ENCODE results near the gene PPP2R5A. TPM values are rescaled to one million over a fixed set of nuclear protein-coding genes. Genes with fewer than 3 reads are reported as not detected.
"Not testable (repeated sequence)": the region's sequence is repeated elsewhere in the genome, so short reads cannot be mapped to it uniquely, and the experiment has no call there.

PPP2R5A gene
- total RNA-seq, 3 donors from 2014 or later = 48.5 to 85.5 (median 57.4) TPM

DNA sequence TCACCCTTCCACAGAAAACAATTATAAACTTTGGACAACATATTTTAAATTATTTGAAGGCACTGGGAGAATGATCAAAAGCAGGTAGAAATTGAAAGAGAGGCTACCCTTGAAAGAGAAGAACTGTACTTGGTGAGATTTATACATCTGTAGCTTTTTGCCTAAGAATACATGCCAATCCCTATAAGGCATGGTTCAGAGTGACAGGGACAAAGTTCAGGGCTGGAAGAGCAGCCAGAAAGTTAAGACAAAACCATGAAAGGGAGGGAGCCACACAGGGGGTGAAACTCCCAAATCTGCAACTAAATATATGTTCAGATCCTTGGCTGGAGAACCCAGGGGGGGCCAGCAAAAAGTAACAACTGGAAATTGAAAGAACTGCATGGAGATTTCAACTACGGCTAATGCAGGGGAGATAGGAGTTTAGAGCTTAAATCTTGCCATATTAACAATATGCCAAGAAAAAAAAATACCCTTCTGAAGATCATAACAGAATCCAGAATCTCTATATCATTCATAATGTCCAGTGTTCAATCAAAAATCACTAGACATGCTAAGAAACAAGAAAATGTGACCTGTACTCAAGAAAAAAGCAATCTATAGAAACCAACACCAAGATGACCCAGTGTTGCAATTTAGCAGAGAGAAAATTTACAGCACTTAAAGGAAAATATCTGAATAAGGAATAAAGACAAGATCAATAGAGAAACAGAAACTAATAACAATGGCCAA lies 103.9 kb downstream of the PPP2R5A start:
- no peaks in the 10 kb centered on the region for H3K4me1 ChIP-seq
- intact Hi-C loops (cut with DNase I; ENCODE audit: low total_unique reads) = no loop called here

DNA sequence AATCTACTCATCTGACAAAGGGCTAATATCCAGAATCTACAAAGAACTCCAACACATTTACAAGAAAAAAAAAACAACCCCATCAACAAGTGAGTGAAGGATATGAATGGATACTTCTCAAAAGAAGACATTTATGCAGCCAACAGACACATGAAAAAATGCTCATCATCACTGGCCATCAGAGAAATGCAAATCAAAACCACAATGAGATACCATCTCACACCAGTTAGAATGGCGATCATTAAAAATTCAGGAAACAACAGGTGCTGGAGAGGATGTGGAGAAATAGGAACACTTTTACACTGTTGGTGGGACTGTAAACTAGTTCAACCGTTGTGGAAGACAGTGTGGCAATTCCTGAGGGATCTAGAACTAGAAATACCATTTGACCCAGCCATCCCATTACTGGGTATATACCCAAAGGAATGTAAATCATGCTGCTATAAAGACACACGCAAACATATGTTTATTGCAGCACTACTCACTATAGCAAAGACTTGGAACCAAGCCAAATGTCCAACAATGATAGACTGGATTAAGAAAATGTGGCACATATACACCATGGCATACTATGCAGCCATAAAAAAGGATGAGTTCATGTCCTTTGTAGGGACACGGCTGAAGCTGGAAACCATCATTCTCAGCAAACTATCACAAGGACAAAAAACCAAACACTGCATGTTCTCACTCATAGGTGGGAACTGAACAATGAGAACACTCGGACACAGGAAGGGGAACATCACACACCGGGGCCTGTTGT lies 110.6 kb downstream of the PPP2R5A start:
- H3K36me3 ChIP-seq; intact Hi-C loops (cut with DNase I; ENCODE audit: low total_unique reads); DNase-seq (ENCODE audit: low spot score in 2 of 2); H3K27me3 ChIP-seq; H3K27ac ChIP-seq; H3K4me1 ChIP-seq; H3K4me3 ChIP-seq: not testable (repeated sequence)
- H3K9me3 ChIP-seq = peaks cover 12 to 17% of the 10 kb centered on the region in 2 donors

More for the DNA sequence above, 103.9 kb downstream of the PPP2R5A start:
- Histone ChIP-seq H3K27ac (no peak overlapping the region), H3K36me3 (no peaks in the 10 kb centered on the region), H3K9me3 (peaks cover 0 to 4% of the 10 kb centered on the region in 2 donors), H3K27me3 (no peaks in the 10 kb centered on the region), H3K4me3 (no peak overlapping the region)
- no peak for DNase-seq (ENCODE audit: low spot score in 2 of 2)
- TF ChIP-seq POLR2AphosphoS5 (IDR thresholded peaks at IDR 0.05) (no peak), CTCF (IDR thresholded peaks at IDR 0.05) (no peak), POLR2A (IDR thresholded peaks at IDR 0.05) (no peak)

GRCh38 chr1:212396638-212397037 lies 111.4 kb downstream of the PPP2R5A start:
- Histone ChIP-seq H3K27ac (no peak overlapping the region), H3K36me3 (no peaks in the 10 kb centered on the region), H3K4me3 (no peak overlapping the region), H3K4me1 (no peaks in the 10 kb centered on the region), H3K9me3 (peaks cover 12 to 16% of the 10 kb centered on the region in 2 donors), H3K27me3 (no peaks in the 10 kb centered on the region)
- TF ChIP-seq POLR2A (IDR thresholded peaks at IDR 0.05) (no peak), CTCF (IDR thresholded peaks at IDR 0.05) (no peak), POLR2AphosphoS5 (IDR thresholded peaks at IDR 0.05) (no peak)
- intact Hi-C loops (cut with DNase I; ENCODE audit: low total_unique reads) = no loop called here
- DNase-seq (ENCODE audit: low spot score in 2 of 2) = no peak

DNA sequence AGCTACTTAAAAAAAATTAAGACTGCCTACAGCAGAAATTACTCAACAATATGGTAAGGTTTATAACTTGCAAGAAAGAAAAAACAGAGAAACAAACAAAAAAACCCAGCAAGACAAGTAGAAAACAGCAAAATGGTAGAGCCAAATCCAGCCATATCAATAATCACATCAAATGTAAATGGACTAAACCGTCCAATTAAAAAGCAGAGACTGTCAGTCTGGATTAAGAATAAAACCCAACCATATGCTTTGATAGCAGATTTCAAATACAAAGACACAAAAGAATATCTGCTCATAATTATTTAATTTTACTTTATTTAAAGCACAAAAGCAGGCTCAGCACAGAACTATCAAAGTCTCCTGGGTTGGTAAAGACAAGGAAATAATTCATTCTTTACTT lies 112.0 kb downstream of the PPP2R5A start:
- H3K36me3 ChIP-seq = no peaks in the 10 kb centered on the region
- H3K27me3 ChIP-seq = no peaks in the 10 kb centered on the region
- no peak for DNase-seq (ENCODE audit: low spot score in 2 of 2)
- peaks cover 12 to 16% of the 10 kb centered on the region in 2 donors for H3K9me3 ChIP-seq
- no peak overlapping the region for H3K4me3 ChIP-seq
- no peak overlapping the region for H3K27ac ChIP-seq
- no peaks in the 10 kb centered on the region for H3K4me1 ChIP-seq
- intact Hi-C loops (cut with DNase I; ENCODE audit: low total_unique reads) = no loop called here
- TF ChIP-seq POLR2AphosphoS5 (IDR thresholded peaks at IDR 0.05) (no peak), POLR2A (IDR thresholded peaks at IDR 0.05) (no peak), CTCF (IDR thresholded peaks at IDR 0.05) (no peak)

DNA sequence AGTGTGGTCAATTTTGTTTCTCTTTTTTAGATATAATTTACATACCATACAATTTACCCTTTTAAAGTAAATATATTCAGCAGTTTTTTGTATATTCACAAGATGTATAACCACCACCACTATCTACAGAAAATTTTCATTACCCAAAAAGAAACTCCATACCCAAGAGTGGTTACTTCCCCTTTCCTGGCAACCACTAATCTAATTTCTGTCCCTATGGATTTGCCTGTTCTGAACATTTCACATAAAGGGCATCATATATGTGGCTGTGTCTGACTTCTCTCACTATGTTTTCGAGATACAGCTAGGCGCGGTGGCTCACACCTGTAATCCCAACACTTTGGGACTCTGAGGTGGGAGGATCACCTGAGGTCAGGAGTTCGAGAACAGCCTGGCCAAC lies 115.8 kb downstream of the PPP2R5A start:
- Histone ChIP-seq H3K4me1 (no peaks in the 10 kb centered on the region), H3K27me3 (no peaks in the 10 kb centered on the region), H3K27ac (no peak overlapping the region), H3K4me3 (no peak overlapping the region), H3K9me3 (peaks cover 11 to 14% of the 10 kb centered on the region in 2 donors), H3K36me3 (no peaks in the 10 kb centered on the region)
- intact Hi-C loops (cut with DNase I; ENCODE audit: low total_unique reads) = no loop called here
- TF ChIP-seq CTCF (IDR thresholded peaks at IDR 0.05) (no peak), POLR2A (IDR thresholded peaks at IDR 0.05) (no peak), POLR2AphosphoS5 (IDR thresholded peaks at IDR 0.05) (no peak)
- no peak for DNase-seq (ENCODE audit: low spot score in 2 of 2)

Data from breast epithelium (tissue), 4 donors.